ENCODE results near the gene ERICH6B. TPM values are rescaled to one million over a fixed set of nuclear protein-coding genes. Genes with fewer than 3 reads are reported as not detected.

ERICH6B gene
- total and polyA plus RNA-seq, 2 experiments from 2014 or later: 0.98 TPM; not detected in 1

DNA sequence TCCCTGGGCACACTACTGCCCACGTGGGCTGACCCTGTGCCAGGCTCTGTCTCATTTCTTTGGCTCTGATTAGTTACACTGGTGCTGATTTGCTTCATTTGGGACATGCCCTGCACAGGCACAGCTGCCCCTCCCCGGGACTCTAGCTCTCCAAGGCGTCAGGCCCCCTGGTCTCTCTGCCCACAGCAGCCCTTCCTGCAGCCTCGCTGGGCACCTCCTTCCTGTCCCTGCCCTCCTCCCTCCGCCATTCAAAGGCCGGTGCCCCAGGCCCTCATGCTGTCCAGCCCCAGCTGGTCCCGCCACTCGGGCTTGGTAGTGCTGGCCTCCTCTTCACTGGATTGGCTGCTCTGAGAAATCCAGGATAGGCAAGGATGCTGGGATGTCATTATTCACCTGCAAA is 73.1 kb downstream of the ERICH6B start:
- Histone ChIP-seq H3K4me3 (no peak overlapping the region), H3K36me3 (no peaks in the 10 kb centered on the region), H3K27me3 (no peaks in the 10 kb centered on the region), H3K4me1 (ENCODE audit: low read depth) (no peaks in the 10 kb centered on the region), H3K27ac (no peak overlapping the region), H3K9me3 (ENCODE audit: low read depth) (no peaks in the 10 kb centered on the region)
- no peak for TF ChIP-seq CTCF (IDR thresholded peaks at IDR 0.05; ENCODE audit: low read depth, low read length)
- DNase-seq (ENCODE audit: low read depth in 1 of 2, low spot score in 1 of 2): no peak

DNA sequence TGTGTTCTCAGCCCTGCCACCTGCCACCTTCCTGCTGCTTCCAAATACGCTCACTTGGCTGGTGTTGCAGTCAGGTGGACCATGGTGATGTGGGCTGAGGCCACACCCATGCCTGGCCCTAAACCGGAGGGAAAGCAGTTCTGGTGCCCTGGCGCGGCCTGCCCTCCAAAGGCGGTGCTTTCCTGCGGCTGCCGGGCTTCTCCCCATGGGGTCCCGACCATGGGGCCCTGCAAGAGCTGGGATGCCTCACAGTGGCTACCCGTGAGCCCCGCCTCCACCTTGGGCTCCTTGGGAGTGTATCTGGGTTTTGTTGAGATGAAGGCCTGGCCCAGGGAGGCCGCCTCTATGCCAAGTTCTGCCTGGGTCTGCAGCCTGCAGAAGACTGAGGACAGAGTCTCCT is 73.7 kb downstream of the ERICH6B start:
- H3K36me3 ChIP-seq: no peaks in the 10 kb centered on the region
- H3K27ac ChIP-seq: no peak overlapping the region
- no peak overlapping the region for H3K4me3 ChIP-seq
- no peaks in the 10 kb centered on the region for H3K4me1 ChIP-seq (ENCODE audit: low read depth)
- H3K9me3 ChIP-seq (ENCODE audit: low read depth): no peaks in the 10 kb centered on the region
- no peak for DNase-seq (ENCODE audit: low read depth in 1 of 2, low spot score in 1 of 2)
- TF ChIP-seq CTCF (IDR thresholded peaks at IDR 0.05; ENCODE audit: low read depth, low read length): no peak
- no peaks in the 10 kb centered on the region for H3K27me3 ChIP-seq

DNA sequence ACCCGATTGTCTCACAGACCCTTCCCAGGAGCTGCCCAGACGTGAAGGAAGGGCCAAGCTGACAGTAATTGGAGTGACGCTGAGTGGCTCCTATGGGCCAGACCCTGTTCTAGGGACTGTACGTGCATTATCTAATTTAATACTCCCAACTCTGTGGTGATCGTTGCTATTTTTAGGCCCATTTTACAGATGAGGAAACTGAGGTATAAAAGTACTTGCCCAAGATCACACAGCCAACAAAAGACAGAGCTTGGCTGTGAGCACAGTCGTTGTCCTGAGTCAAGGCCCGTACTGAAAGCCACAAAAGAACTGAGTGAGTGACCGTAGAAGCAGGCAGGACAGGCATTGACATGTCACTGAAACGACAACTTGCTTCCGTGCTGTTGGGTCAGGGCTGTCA is 74.7 kb downstream of the ERICH6B start:
- Histone ChIP-seq H3K27ac (no peak overlapping the region), H3K36me3 (peaks cover 5% of the 10 kb centered on the region), H3K9me3 (ENCODE audit: low read depth) (no peaks in the 10 kb centered on the region), H3K4me3 (no peak overlapping the region), H3K4me1 (ENCODE audit: low read depth) (no peaks in the 10 kb centered on the region), H3K27me3 (no peaks in the 10 kb centered on the region)
- DNase-seq (ENCODE audit: low read depth in 1 of 2, low spot score in 1 of 2): no peak
- TF ChIP-seq CTCF (IDR thresholded peaks at IDR 0.05; ENCODE audit: low read depth, low read length): no peak

DNA sequence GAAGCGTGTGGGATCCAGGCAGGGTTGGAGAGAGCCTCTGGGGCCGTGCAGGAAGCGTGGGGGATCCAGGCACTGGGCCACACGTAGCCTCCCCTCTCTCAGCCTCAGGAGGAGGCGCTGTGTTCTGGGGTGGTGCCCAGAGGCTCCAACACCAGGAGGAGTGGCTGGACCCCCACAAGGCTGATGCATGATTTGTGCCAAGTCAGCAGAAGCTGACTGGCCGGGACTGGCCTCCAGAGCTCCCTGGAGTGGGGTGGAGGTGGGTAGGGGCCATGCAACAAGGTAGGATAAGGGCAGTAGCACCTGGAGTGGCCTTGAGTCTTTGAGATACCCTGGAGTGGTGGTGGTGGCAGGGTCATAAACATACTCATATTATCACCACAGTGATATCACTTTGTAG is 75.3 kb downstream of the ERICH6B start:
- DNase-seq (ENCODE audit: low read depth in 1 of 2, low spot score in 1 of 2): no peak
- no peaks in the 10 kb centered on the region for H3K4me1 ChIP-seq (ENCODE audit: low read depth)
- H3K9me3 ChIP-seq (ENCODE audit: low read depth): no peaks in the 10 kb centered on the region
- H3K27ac ChIP-seq: no peak overlapping the region
- no peak overlapping the region for H3K4me3 ChIP-seq
- no peak for TF ChIP-seq CTCF (IDR thresholded peaks at IDR 0.05; ENCODE audit: low read depth, low read length)
- peaks cover 12% of the 10 kb centered on the region for H3K36me3 ChIP-seq
- no peaks in the 10 kb centered on the region for H3K27me3 ChIP-seq

- no peaks in the 10 kb centered on the region for H3K9me3 ChIP-seq (ENCODE audit: low read depth)
- H3K27me3 ChIP-seq: no peaks in the 10 kb centered on the region
- H3K4me1 ChIP-seq (ENCODE audit: low read depth): no peaks in the 10 kb centered on the region
- H3K27ac ChIP-seq: no peak overlapping the region
- TF ChIP-seq CTCF (IDR thresholded peaks at IDR 0.05; ENCODE audit: low read depth, low read length): no peak
- DNase-seq (ENCODE audit: low read depth in 1 of 2, low spot score in 1 of 2): no peak
- H3K36me3 ChIP-seq: peaks cover 17% of the 10 kb centered on the region
- no peak overlapping the region for H3K4me3 ChIP-seq
Measured at GRCh38 chr13:45538382-45538781, 77.2 kb downstream of the ERICH6B start.

- DNase-seq (ENCODE audit: low read depth in 1 of 2, low spot score in 1 of 2): no peak
- H3K27me3 ChIP-seq: no peaks in the 10 kb centered on the region
Measured at GRCh38 chr13:45537516-45537915, 78.0 kb downstream of the ERICH6B start.

More at GRCh38 chr13:45537516-45537915, 78.0 kb downstream of the ERICH6B start:
- H3K4me1 ChIP-seq (ENCODE audit: low read depth): no peaks in the 10 kb centered on the region
- H3K27ac ChIP-seq: no peak overlapping the region
- TF ChIP-seq CTCF (IDR thresholded peaks at IDR 0.05; ENCODE audit: low read depth, low read length): no peak
- H3K9me3 ChIP-seq (ENCODE audit: low read depth): no peaks in the 10 kb centered on the region
- no peak overlapping the region for H3K4me3 ChIP-seq
- peaks cover 17% of the 10 kb centered on the region for H3K36me3 ChIP-seq

Measured in cardiac muscle cell (in vitro differentiated cells and primary cell).